K562 (cell line): ENCODE results near the gene EME2. TPM values are rescaled to one million over a fixed set of nuclear protein-coding genes. Genes with fewer than 3 reads are reported as not detected.
A peak's percentile ranks its signal among the peaks of the same experiment; 100 is the strongest.

Source experiments
- ATAC-seq: fragments of 200-7000 bp; cut with Tn5 transposase; 3 replicates; pipeline ENCODE4 v1.9.1; 2020; ENCODE audit warnings: moderate library complexity
- BruUV-seq: library from RNA; stranded (reverse); fragments of 400-500 nt; replicated peaks from 2 replicates; lab custom pipeline; 2021; lab: Mats Ljungman, UMichigan
- CTCF ChIA-PET: fragments of 300-600 bp; formaldehyde crosslinking; extraction: SDS; loops from one replicate; lab custom pipeline; 2021; ENCODE audit warnings: low intra/inter-chr PET ratio; lab: Yijun Ruan, JAX
- POLR2A ChIA-PET: fragments of 300-600, 350-650 bp; sonication (Branson Sonifier 250); formaldehyde crosslinking; extraction: SDS; loops from one replicate; lab custom pipeline; 2021; ENCODE audit warnings: antibody characterized with exemption, inconsistent platforms; lab: Yijun Ruan, JAX
- DNase-seq, 4 experiments: peaks; one replicate each; pipeline versions ENCODE4 v3.0.0 to v3.0.0-alpha.2; 2011 to 2018; ENCODE audit warnings: low spot score in 3 of 4, mixed read lengths in 3 of 4; ENCODE audit errors: extremely low read depth in 1 of 4
- FAIRE-seq: peaks from 2 replicates; lab custom pipeline; 2011; peaks lifted over from hg19 to GRCh38; lab: Jason Lieb, UNC
- H2AFZ ChIP-seq: 2 replicates; pipeline ENCODE4 v1.6.0; 2011; ENCODE audit warnings: low read depth, low read length, control low read depth, inconsistent platforms
- H3K27ac ChIP-seq: fragments of 200-600 bp; 3 replicates; pipeline ENCODE4 v1.8.0; 2011; ENCODE audit warnings: low read depth, mild to moderate bottlenecking, control low read depth, inconsistent platforms, low read length, moderate library complexity, mixed read lengths; ENCODE audit errors: extremely low read depth
- H3K27me3 ChIP-seq, 2 experiments: fragments of 300-600 bp in 1 of 2; 2 replicates in 1 of 2; 3 replicates in 1 of 2; pipeline versions ENCODE4 v1.6.0 to v1.8.0; 2011; ENCODE audit warnings: inconsistent platforms in 2 of 2, low read length in 2 of 2, mild to moderate bottlenecking in 1 of 2, mixed read lengths in 1 of 2, moderate library complexity in 1 of 2; ENCODE audit not compliant: control insufficient read depth in 2 of 2, insufficient read depth in 2 of 2
- H3K36me3 ChIP-seq: fragments of 300-600 bp; 3 replicates; pipeline ENCODE4 v1.8.0; 2011; ENCODE audit warnings: mild to moderate bottlenecking, low read length, inconsistent platforms; ENCODE audit not compliant: control insufficient read depth, insufficient read depth
- H3K4me1 ChIP-seq, 2 experiments: fragments of 200-600 bp in 1 of 2; replicated peaks in 1 of 2; 2 replicates in 1 of 2; 3 replicates in 1 of 2; pipeline versions ENCODE4 v1.5.1 to v1.8.0; 2011; ENCODE audit warnings: inconsistent platforms in 2 of 2, low read length in 2 of 2, mild to moderate bottlenecking in 1 of 2, mixed read lengths in 1 of 2, moderate library complexity in 1 of 2; ENCODE audit not compliant: control insufficient read depth in 2 of 2, insufficient read depth in 2 of 2
- H3K4me2 ChIP-seq: 2 replicates; pipeline ENCODE4 v1.6.1; 2011; ENCODE audit warnings: low read length, control low read depth, inconsistent platforms, mixed read lengths; ENCODE audit not compliant: insufficient read depth
- H3K4me3 ChIP-seq: fragments of 200-600 bp; sonication (generic), shearing (Covaris generic); 2 replicates; pipeline ENCODE4 v1.5.1; 2016; ENCODE audit warnings: control low read depth, inconsistent platforms
- H3K79me2 ChIP-seq: fragments of 200-600 bp; 3 replicates; pipeline ENCODE4 v1.8.0; 2011; ENCODE audit warnings: low read length, inconsistent platforms; ENCODE audit not compliant: control insufficient read depth, insufficient read depth
- H3K9ac ChIP-seq, 2 experiments: 2 replicates each; pipeline versions ENCODE4 v1.6.0 to v1.6.1; 2011; ENCODE audit warnings: low read depth in 2 of 2, low read length in 2 of 2, control low read depth in 1 of 2, inconsistent platforms in 1 of 2, mild to moderate bottlenecking in 1 of 2, mixed read lengths in 1 of 2; ENCODE audit not compliant: insufficient read depth in 1 of 2
- H3K9me1 ChIP-seq: one replicate; pipeline ENCODE4 v1.6.0; 2011; ENCODE audit warnings: inconsistent platforms, mild to moderate bottlenecking, low read length, moderate library complexity; ENCODE audit not compliant: control insufficient read depth, insufficient read depth
- H3K9me3 ChIP-seq: replicated peaks from 2 replicates; pipeline ENCODE4 v1.5.1; 2011; ENCODE audit warnings: low read depth, low read length, inconsistent platforms; ENCODE audit not compliant: control insufficient read depth, insufficient read depth
- H4K20me1 ChIP-seq: replicated peaks from 2 replicates; pipeline ENCODE4 v1.6.1; 2011; ENCODE audit warnings: low read length, inconsistent platforms, mixed read lengths; ENCODE audit not compliant: control insufficient read depth, insufficient read depth
- ERF ChIP-seq: fragments of 450-650 bp; formaldehyde crosslinking; IDR thresholded peaks from 2 replicates; pipeline ENCODE4 v1.4.0; 2020; ENCODE audit warnings: mild to moderate bottlenecking, mixed read lengths
- ETS2 ChIP-seq: IDR thresholded peaks from 2 replicates; pipeline ENCODE4 v1.6.1; 2016; ENCODE audit warnings: borderline replicate concordance, missing genetic modification characterization, mild to moderate bottlenecking, moderate library complexity, missing compliant biosample characterization; ENCODE audit not compliant: poor library complexity, severe bottlenecking
- NEUROD1 ChIP-seq: fragments of 150-350 bp; IDR thresholded peaks from 2 replicates; pipeline ENCODE4 v1.6.1; 2014; ENCODE audit warnings: borderline replicate concordance, low read length, low read depth; ENCODE audit not compliant: partially characterized antibody
- POLR2B ChIP-seq: fragments of 450-650 bp; IDR thresholded peaks from 2 replicates; pipeline ENCODE4 v1.6.1; 2018; ENCODE audit warnings: low read depth; ENCODE audit not compliant: partially characterized antibody
- POLR2G ChIP-seq: fragments of 200-400 bp; formaldehyde crosslinking; IDR thresholded peaks from 2 replicates; pipeline ENCODE4 v1.6.1; 2017; ENCODE audit warnings: low read depth, mild to moderate bottlenecking, antibody characterized with exemption, low read length, moderate library complexity
- RBFOX2 ChIP-seq: fragments of 200-400 bp; formaldehyde crosslinking; IDR thresholded peaks from 2 replicates; pipeline ENCODE4 v1.6.1; 2017; ENCODE audit warnings: low read depth, mild to moderate bottlenecking, low read length, moderate library complexity
- SUPT5H ChIP-seq: fragments of 450-650 bp; IDR thresholded peaks from 2 replicates; pipeline ENCODE4 v1.6.1; 2016
- ZBTB33 ChIP-seq: sonication (generic); formaldehyde crosslinking; IDR thresholded peaks from 2 replicates; pipeline ENCODE4 v1.8.1; 2023; ENCODE audit warnings: mild to moderate bottlenecking, missing genetic modification reagents
- ZC3H11A ChIP-seq: IDR thresholded peaks from 2 replicates; pipeline ENCODE4 v1.6.1; 2012; ENCODE audit warnings: low read depth, low read length, improper control_type of control experiment
- ZNF76 ChIP-seq: fragments of 250-450 bp; sonication (Bioruptor Pico); IDR thresholded peaks from 2 replicates; pipeline ENCODE4 v1.4.0; 2020; ENCODE audit warnings: mild to moderate bottlenecking, moderate library complexity, borderline replicate concordance
- WGBS: fragments of 100-300 bp; shearing (Covaris generic); methylation state at CpG from one replicate; pipeline ENCODE4 v1.1.6; 2016; ENCODE audit warnings: low coverage, mixed read lengths; ENCODE audit not compliant: insufficient coverage; ENCODE audit errors: missing lambda C conversion rate; 5-methylcytosine and 5-hydroxymethylcytosine counted together
- in situ Hi-C: fragments of 300-500 bp; cut with MboI; formaldehyde crosslinking; loops from 4 replicates; pipeline ENCODE4 v1.15.0; 2018; ENCODE audit warnings: inconsistent platforms, mixed read lengths
- intact Hi-C: fragments of 100-400 bp; cut with micrococcal nuclease; formaldehyde crosslinking; loops from 2 replicates; pipeline ENCODE4 v1.14.2; 2022
- polyA plus RNA-seq, 8 experiments: library from polyadenylated mRNA; depleted of rRNA in 4 of 8; stranded (reverse) in 5 of 8; unstranded in 3 of 8; fragments of >200 nt; fragmentation: Nextera tagmentation in 2 of 8; fragmentation: Illumina TruSeq in 1 of 8; extraction: Ambion mirVana in 2 of 8; extraction: Trizol in 1 of 8; gene quantifications; 2 replicates each; pipeline versions ENCODE4 v1.2.1 to v1.2.3, GENCODE V29; 2011 to 2014; ENCODE audit warnings: inconsistent platforms in 1 of 8, missing spikeins in 1 of 8
- total RNA-seq, 7 experiments: library from RNA; depleted of rRNA in 6 of 7; stranded (reverse); fragments of >200 nt in 6 of 7; fragmentation: Illumina TruSeq in 2 of 7; extraction: Trizol in 2 of 7; gene quantifications; 2 replicates each; pipeline versions ENCODE4 v1.2.1 to v1.2.3, GENCODE V29; 2011 to 2021; ENCODE audit warnings: low replicate concordance in 1 of 7

Gene EME2
- total and polyA plus RNA-seq, 9 of the 15 experiments (the other 6 are each of a cell fraction or from before 2014, with no cell fraction given), result 0.35 to 19.9 (median 3.5) TPM

DNA sequence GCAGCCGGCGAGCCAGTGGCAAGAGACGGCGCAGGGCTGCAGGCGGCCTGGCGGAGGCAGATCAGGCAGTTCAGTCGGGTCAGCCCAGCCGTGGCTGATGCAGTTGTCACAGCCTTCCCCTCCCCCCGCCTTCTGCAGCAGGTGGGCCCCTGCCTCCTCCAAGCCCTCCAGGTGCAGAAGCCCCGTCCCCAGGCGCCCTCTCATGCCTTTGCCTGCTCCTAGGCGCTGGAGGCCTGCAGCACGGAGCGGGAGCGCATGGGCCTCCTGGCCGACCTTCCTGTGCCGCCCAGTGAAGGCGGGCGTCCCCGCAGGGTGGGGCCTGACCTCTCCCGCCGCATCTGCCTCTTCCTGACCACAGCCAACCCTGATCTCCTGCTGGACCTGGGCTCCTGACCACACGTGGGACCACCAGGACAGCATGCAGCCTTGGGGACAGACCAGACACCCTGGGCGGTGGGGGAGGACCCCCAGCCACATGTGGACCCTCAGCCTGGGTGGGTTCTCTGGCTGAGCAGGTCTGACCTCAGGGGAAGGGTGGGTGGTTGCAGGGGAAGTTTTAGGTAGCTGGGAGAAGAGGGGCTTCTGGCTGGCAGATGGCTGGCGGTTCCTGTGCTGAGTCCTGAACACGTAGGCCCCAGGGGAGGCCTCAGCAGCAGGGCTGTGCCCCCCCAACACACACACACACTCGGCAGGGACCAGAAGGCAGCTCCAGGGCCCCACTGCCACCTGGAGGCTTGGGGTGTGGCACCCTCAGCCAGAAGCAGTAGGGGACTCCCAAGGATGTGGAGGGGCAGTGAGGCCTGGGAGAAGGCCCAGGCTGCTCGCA lies 3.4 kb downstream of the EME2 start:
- Histone ChIP-seq H3K4me1 (peaks cover 13 to 93% of the 10 kb centered on the region in 2 experiments; a peak in 4 of 5 replicates), H4K20me1 (peaks cover 6% of the 10 kb centered on the region; the same call in 1 of the 2 replicates), H3K36me3 (peaks cover 58% of the 10 kb centered on the region; the same call in 2 of the 3 replicates), H3K9me1 (peaks cover 2% of the 10 kb centered on the region), H3K4me3 (no peak overlapping the region), H3K9ac (peak overlapping the region in 1 of 2 experiments; percentile 93; a peak in 1 of 4 replicates), H3K27ac (no peak overlapping the region), H3K79me2 (peaks cover 39% of the 10 kb centered on the region), H2AFZ (no peak overlapping the region), H3K9me3 (no peaks in the 10 kb centered on the region), H3K4me2 (no peak overlapping the region), H3K27me3 (no peaks in the 10 kb centered on the region)
- FAIRE-seq (no peak), DNase-seq (no peak), ATAC-seq (no peak)
- CTCF ChIA-PET, result no interaction called here
- 83% methylated on average over 23 of the region's 28 CpGs for WGBS
- no TSS peak for BruUV-seq
- TF ChIP-seq RBFOX2 (peak; percentile 38), ERF (CRISPR knock-in tag) (no peak), ZNF76 (CRISPR knock-in tag) (no peak), SUPT5H (peak; percentile 12; the same call in 1 of the 2 replicates), POLR2G (peak; percentile 66), ETS2 (no peak), POLR2B (peak; percentile 22), ZC3H11A (no peak), NEUROD1 (no peak), ZBTB33 (peak; percentile 84)
- POLR2A ChIA-PET, result interaction anchor here (0.5 to 0.8 kb wide), 3 partner anchors 10 to 95 kb away, joined by 3 to 5 read pairs (median 3); no protein-coding TSS in a partner anchor
- in situ Hi-C loops (no loop called here), intact Hi-C loops (no loop called here)
